HG03039 (cell line): ENCODE measurements around the gene MYO1G.

Source experiments
- ATAC-seq: cut with Tn5 transposase; IDR thresholded peaks from one replicate; pipeline ENCODE4 v1.9.1; 2021; ENCODE audit warnings: mild to moderate bottlenecking, moderate library complexity; ENCODE audit not compliant: unreplicated experiment

The MYO1G gene

DNA sequence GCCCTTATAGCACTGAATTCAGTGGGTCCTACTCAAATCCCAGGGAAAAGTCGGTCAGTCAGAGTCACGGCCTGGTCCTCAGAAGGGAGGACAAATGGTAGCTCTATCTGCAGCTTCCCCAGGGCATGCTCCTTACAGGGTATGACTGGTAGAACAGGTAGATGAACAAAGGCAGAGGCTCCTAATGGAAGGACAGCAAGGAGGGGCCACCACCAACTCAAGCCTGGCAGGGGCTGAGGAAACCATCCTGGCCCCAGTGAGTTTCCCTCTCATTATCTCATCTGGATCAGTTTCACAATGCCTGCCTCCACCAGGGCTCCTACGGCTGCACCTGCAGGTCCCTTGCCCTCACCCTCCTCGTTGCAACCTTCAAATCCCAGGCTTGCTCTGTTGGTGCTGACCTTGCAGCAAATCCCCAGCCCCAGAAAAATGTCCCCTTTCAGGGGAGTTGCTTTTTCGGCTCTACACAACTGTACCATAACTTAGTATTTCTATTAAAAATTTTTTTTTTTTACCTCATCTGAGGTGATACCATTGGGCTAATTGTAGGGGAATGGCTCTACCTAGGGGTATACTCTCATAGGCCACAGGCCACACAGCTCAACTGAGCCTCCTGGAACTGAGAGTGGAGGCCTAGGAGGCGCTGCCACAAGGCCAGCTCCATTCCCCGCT, 2.4 kb upstream of the MYO1G start:
- no peak for ATAC-seq

DNA sequence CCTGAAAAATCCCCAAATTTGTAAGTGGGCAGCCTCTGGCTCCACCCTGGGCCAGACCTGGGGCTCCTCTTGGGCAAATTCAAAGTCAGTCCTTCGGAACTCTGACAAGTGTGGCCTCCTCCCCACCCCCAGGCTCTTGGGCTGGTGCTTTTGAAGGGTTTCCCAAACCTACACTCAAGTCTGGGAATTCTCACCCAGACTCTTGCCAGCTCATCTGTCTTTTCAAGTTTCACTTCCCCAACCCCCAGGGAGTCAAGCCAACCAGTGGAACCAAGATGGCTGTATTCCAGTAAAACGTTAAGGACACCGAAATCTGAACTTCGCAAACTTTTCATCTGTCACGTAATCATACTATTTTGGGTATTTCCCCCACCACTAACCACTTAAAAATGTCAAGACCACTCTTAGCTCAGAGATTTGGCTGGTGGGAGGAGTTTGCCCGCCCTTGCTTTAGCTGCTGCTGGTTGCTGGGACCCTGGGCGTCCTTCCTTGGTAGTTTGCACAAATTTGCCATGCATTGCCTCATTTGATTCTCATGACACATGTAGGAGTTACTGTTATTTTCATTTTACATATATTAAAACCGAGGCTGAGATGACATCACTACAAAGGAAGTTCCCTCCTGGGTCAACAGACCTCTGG, 1.7 kb upstream of the MYO1G start:
- ATAC-seq: peak; percentile 38

DNA sequence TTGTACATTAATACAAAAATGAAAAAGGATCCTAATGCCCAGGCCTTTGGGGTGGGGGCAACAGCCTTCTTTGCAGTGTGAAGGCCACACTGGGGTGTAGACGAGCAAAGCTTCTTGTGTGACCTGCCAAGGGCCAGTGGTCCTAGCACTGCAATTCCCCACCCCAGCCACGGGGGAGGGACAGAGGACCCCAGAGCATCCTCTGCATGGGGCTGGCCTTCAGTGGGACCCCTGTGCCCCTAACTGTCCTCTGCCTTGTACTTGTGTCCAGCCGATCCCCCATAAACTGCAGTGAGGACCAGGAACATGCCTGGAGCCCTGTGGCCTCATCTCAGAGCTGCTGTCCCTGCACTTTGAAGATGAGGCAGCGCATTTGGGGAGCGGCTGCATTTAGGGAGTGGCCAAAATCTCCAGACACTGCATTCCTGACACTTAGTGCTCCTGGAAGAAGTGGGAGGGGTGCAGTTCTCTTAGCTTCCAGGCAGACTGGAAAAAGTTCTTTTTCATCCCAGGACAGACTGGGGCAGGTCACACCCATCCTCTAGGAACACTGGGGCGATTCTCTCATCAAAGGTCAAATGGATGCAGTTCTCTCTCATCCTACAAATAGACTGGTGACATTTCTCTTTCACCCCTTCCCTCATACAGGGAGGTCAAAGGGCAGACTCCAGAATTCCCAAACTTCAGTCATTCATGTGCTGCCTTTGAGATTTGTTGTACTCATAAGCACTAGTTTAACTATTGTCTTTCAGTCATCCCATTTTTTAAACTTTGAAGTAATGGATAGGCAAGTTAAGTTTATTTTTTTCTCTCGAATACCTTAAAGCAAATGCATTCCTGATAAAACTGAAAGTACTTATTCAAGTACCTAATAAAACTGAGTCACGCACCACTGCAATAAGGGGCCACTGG, 922 bp upstream of the MYO1G start:
- no peak for ATAC-seq

DNA sequence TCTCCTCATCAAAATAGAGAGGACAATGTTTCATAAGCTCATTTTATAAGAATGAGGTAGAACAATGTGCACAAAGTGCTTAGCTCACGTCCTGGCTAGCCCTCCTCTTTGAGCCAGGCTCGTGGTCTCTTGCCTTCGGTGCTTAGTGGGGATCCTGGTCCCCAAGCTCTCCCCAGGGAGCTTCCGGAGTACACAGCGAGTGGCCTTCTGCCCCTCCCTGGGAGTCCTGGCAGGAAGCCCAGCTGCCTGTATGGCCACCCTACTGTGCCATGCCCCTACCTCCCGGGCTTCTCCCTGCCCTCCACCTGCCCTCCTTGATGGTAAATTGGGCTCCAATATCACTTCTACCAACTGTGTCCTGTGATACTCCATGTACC, 868 bp downstream of the MYO1G start:
- no peak for ATAC-seq

DNA sequence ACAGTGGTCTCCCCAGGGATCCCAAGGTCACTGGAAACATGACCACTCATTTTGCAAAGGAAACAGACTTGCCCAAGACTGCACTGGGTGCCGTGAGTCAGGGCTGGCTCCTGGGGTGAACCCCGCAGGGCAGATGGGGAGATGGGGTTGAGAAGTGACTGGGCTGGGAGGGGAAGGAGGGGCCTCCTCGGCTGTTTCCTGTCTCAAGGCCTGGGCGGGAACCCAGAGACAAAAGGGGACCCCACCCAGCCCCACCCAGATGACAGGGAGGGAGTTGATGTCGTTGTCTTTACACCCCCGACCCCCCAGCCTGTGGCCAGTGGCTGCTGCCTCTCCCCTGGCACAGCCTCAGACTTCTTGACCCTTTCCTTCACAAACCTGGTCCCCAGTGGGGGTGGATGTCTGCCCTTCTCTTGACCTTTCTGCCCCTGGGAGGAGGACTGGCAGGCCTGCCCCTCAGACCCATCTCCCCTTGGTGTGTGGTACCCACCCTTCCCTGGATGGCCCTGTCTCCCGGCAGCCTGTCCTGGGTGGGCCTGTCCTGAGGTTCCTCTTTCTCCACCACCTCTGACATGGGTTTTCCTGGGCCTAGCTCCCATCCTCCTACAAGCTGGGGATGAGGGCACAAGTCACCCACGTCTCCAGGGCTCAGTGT, 1.4 kb downstream of the MYO1G start:
- no peak for ATAC-seq

DNA sequence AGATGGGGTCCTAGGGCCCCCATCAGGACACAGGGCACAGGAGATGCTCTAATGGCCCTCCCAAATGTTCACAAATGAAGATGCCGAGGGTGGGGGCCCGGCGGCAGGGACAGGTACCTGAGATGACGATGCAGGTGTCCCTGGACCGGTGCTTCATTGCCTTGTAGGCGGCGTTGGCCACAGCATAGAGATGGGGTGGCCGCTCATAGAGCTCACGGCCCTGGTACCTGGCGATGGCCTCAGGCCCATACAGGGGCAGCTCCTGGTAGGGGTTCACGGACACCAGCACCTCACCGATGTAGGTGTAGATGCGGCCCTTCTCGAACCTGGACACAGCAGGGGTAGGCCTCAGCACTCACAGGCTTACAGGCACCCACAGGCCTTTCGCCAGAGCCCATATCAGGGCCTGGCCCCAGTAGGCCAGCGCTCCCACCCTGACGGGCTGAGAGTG, 2.0 kb downstream of the MYO1G start:
- no peak for ATAC-seq

DNA sequence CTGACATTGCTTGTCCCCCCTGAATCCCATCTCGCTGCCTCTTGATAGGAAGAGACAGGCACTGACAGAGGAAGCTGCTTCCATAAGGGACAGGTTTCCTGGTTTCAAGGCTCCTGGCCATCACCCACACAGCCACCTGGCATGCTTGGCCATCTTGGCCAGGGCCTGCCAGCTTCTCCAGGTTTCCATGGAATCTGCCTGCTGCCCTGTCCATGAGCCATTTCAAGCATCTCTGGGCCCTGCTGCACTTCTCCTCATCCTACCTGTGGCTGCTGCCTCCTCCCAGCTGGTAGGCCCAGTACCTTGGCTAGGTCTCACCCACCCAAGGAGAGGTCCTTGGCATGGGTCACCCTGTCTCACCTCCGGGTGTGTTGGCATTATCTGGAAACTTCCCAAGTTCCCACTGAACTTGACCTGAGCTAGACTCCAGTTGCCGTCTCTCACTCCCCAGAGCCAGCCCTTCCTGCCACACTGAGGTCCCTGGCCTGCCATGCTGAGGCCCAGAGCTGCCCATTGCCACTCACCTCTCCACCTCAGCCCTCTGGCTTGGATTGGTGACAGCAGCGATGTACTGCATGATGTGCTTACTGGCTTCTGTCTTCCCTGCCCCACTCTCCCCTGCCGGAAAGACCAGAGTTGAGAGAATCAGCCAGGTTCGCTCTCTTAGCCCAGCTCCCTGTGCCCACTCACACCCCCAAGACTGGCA, 2.6 kb downstream of the MYO1G start:
- ATAC-seq: no peak

DNA sequence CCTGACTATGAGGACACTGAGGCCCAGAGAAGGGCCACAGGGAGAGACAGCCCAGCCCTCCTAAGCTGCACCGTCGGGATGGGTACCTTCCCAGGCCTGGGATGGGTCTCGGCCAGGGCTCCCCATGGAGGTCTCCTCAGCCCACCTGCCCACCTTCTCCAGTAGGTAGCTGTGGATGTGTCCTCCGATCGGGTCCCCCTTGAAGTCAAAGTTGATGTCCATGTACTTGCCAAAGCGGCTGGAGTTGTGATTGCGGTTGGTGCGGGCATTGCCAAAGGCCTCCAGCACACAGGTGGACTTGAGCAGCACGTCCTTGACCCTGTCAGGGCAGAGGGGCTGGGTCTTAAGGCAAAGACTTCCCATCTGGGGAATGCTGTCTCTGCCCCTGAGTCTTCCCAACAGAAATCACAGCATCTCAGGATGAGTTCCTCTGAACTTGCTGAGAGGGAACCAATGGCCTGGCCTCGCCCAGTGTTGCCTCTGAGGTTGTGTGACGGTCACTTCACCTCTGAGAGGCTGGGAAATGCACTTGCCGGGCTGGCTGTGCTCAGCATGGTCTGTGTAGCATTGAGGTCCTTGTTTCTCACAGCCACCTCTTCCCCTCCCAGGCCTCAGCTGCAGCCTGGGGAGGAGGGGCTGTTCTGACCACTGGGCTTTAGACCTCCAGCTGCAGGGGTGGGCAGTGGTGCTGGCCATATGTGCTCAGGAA, 3.3 kb downstream of the MYO1G start:
- ATAC-seq: no peak

DNA sequence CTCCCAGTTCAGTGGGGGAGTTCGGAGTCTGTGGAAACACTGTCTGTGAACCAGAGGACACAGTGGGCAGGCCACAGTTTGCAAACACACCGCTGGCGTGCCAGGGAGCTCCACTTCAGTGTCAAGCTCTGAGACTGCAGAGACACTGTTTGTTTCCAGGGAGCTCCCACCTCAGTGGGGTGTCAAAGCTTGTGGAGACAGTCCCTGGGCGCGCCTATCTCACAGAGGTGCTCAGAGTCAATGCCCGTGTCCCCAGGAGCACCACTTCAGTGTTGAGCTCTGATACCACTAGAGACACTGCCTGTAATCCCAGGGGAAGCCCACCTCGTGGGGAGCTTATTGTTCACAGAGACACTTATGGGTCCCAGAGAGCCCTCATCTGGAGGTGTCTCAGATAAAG, 4.3 kb downstream of the MYO1G start:
- no peak for ATAC-seq

DNA sequence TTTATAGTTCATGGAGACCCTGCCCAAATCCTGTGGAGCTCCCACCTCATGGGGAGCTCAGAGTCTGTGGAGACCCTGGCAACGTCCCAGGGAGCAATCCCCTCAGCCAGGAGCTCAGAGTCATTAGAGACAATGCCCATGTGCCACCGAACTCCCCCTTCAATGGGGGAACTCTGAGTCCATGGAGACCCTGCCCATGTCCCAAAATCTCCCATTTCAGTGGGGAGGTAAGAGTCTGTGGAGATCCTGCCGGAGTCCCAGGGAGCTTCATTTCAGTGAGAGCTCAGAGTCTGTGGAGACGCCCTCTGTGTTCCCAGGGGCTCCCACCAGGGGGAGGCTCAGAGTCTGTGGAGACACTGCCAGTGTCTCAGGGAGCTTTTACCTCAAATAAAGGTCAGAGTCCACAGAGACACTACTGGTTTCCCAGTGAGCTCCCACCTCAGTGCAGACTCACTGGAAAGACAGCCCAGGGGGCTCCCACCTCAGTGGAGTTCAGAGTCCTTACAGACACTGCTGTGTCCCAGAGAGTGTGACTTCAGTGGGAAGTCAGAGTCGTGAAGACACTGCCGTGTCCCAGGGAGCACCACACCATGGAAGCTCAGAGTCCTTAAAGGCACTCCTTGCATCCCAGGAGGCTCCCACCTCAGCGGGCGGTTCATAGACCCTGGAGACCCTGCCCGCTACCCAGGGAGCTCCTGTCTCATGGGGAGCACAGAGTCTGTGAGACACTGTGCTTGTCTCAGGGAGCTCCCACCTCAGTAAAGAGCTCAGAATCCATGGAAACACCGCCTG, 5.0 kb downstream of the MYO1G start:
- ATAC-seq: no peak

DNA sequence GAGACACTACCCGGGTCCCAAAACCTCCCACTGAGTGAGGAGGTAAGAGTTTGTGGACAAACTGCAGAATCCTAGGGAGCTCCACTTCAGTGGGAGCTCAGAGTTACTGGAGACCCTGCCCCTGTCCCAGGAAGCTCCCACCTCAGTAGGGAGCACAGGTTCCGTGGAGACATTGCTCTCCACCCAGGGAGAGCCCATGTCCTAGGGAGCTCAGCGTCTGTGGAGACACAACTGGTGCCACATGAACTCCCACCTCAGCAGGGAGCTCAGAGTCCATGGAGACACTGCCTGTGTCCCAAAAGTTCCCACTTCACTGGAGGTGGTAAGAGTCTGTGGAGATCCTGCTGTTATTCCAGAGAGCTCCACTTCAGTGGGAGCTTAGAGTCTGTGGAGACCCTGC, 6.3 kb downstream of the MYO1G start:
- no peak for ATAC-seq

DNA sequence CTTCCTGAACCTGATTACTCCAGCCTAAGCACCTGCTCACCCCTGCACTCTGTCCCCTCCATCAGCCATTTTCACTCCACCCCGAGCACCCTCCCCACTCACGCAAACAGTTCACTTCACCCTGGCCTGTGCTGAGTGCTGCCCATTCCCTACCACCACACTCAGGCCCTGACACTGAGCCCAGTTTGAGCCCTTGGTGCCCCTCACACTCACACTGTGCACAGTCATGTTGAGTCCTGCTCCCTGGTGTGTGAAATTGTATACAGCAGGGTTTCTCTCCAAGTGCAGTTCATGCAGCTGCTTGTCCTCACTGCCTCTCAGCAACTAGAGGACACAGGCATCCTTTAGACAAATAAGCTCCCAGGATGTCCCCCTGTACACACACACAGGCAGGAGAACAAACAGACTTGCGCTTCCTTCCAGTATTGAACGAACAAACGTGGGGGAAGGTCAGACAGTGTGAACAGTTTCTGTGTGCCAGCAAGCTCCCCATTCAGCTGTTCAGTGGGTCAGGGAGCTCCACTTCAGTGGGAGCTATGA, 6.8 kb downstream of the MYO1G start:
- ATAC-seq: no peak

DNA sequence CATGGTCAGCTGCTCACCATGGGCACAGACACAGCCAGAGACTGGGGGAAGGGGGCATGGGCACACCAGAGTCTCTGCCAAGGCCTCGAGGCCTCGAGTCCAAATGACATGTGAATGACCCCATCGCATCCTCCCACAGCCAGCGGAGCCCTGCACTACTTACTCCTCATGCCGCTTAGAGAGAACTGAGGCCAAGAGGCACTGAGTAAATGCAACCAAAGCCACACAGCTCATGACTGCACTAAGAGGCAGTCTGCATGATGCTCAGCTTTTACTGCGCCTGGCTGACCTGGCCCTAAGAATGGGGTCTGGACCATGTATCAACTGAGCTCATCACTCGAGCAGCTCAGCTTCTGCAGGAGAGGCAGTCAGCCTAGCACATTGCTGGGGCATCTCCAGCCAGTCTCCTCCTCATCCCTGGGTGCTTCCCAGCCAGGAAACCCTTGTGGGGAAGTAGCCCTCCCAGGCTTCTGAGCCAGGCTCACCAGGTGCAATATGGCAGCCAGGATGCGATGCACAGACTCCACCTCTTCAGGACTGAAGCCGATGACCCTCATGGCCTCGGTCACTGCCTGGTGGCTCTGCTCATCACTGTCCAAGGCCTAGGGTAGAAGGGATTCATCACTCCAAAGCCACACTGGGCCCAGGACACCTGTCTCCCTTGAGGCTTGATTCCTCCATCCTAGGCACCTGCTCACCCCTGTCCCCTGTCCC, 7.5 kb downstream of the MYO1G start:
- no peak for ATAC-seq

DNA sequence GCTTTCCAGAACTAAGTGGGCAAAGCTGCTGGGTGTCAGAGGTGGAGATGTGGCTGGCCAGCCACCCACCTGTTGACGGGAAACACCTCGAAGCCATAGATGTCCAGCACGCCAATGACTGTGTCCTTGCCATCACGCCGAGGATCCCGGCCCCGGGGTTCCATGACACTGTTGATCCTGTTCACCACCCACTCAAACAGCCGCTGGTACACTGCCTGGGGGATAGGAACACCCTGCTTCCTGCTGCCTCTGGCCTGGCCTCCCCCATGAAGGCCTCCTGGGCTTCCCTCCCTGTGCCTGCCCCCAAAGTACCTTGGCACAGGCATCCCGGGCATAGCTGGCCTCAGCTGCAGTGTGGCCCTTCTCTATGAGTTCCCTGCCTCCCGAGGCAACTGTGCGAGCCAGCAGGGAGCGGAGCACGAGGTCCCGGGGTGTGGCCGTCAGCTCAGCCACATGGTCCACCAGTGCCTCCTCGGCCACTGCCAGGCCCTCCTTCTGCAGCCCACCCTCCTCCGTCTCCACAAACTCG, 8.2 kb downstream of the MYO1G start:
- no peak for ATAC-seq

DNA sequence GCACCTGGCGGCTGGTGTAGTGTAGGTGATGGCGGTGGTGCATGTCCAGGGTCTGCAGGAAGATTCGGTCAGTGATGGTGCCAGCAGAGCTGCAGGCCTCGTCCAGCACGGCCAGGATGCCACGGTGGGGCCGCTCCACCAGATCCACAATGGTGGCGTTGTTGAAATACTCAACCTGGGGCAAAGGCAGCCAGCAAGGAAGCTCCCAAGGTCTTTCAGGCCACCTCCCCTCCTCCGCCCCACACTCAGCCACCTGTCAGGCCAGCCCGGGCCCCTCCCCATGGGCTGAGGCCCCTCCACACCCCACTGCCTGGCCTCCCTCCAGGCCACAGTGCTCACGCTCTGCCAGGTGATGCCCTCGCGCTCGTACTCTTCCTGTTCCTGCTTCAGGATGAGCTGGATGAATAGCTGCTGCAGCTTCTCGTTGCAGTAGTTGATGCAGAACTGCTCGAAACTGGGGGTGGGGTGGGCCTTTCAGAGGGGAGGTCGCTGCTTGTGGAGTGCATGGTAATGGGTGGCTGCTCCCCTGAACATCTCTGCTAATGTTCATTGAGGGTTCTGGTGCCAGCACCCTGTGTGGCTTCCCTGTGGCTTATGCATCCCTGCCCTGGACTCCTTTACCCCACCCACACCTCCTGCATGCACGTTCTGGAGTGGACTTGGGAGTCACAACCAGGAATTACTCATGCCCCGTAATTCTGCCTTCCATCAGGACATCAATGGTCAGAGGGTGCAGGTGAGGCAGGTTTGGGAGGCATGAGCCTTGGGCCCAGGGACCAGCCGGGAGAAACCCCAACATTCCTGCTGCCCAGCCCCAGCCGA, 8.9 kb downstream of the MYO1G start:
- no peak for ATAC-seq

DNA sequence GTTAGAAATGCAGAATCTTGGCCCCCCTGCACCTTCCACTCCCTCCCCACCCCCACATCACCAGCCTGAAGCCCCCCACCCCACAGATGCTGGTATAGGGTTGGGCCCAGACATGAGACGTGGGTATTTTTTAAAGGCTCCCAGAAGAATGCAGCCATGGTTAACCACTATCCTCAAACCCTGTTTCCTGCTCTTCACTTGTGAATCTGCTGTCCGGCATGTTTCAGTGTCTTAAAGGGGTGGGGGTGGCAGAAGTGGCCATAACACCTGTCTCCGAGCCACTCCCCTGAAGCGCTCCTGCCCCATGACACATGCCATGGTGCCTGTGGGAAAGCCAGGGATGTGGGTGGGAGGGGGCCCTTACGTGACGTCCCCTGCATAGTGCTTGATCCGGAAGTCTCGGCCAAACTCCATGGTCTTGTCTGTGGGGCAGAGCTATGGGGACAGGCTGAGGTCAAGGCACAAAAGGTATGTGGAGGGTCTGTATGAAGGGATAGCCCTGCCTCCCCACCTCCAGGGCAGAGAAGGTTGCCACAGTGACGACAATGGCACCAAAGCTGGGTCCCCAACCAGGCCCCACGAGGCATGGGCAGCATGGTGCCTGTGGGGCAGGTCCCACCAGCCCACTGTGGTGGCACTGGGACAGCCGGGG, 9.6 kb downstream of the MYO1G start:
- no peak for ATAC-seq
